DND-41 (cell line): ENCODE measurements around the gene AUTS2.

Source experiments
- ATAC-seq: fragments of 200-7000 bp; cut with Tn5 transposase; 3 replicates; pipeline ENCODE4 v1.9.1; 2021; ENCODE audit warnings: low read depth; ENCODE audit not compliant: insufficient read depth
- DNase-seq: peaks from one replicate; pipeline ENCODE4 v3.0.0-alpha.2; 2020
- H2AFZ ChIP-seq: 2 replicates; pipeline ENCODE4 v1.6.0; 2012; ENCODE audit warnings: low read depth, low read length
- H3K27ac ChIP-seq: 2 replicates; pipeline ENCODE4 v1.5.1; 2012; ENCODE audit warnings: low read length, inconsistent platforms
- H3K27me3 ChIP-seq: fragments of 200-600 bp; sonication (generic); 2 replicates; pipeline ENCODE4 v1.6.0; 2012; ENCODE audit warnings: low read length, mild to moderate bottlenecking, inconsistent platforms; ENCODE audit not compliant: insufficient read depth, poor library complexity
- H3K36me3 ChIP-seq: 2 replicates; pipeline ENCODE4 v1.5.1; 2012; ENCODE audit warnings: low read length, inconsistent platforms; ENCODE audit not compliant: insufficient read depth
- H3K4me1 ChIP-seq: 2 replicates; pipeline ENCODE4 v1.5.1; 2012; ENCODE audit warnings: mild to moderate bottlenecking, low read length; ENCODE audit not compliant: insufficient read depth
- H3K4me2 ChIP-seq: 2 replicates; pipeline ENCODE4 v1.6.0; 2012; ENCODE audit warnings: mild to moderate bottlenecking, moderate library complexity, low read length, inconsistent platforms; ENCODE audit not compliant: insufficient read depth
- H3K4me3 ChIP-seq, 2 experiments: fragments of 200-600 bp in 1 of 2; shearing (Covaris generic) in 1 of 2; 2 replicates each; pipeline ENCODE4 v1.5.1; 2012 to 2016; ENCODE audit warnings: inconsistent platforms in 2 of 2, low read length in 2 of 2, mild to moderate bottlenecking in 2 of 2, low read depth in 1 of 2, moderate library complexity in 1 of 2
- H3K79me2 ChIP-seq: 2 replicates; pipeline ENCODE4 v1.6.0; 2012; ENCODE audit warnings: low read length, inconsistent platforms; ENCODE audit not compliant: insufficient read depth
- H3K9ac ChIP-seq: 2 replicates; pipeline ENCODE4 v1.6.0; 2012; ENCODE audit warnings: low read depth, mild to moderate bottlenecking, inconsistent platforms, low read length, moderate library complexity
- H3K9me3 ChIP-seq: 2 replicates; pipeline ENCODE4 v1.5.1; 2012; ENCODE audit warnings: low read length, moderate library complexity, mild to moderate bottlenecking, inconsistent platforms; ENCODE audit not compliant: insufficient read depth, severe bottlenecking
- H4K20me1 ChIP-seq: 2 replicates; pipeline ENCODE4 v1.6.0; 2012; ENCODE audit warnings: low read length; ENCODE audit not compliant: insufficient read depth
- CTCF ChIP-seq: IDR thresholded peaks from 2 replicates; pipeline ENCODE4 v1.5.1; 2012; ENCODE audit warnings: borderline replicate concordance, low read length, moderate library complexity, mild to moderate bottlenecking; ENCODE audit not compliant: poor library complexity, severe bottlenecking; ENCODE audit errors: extremely low read depth
- EZH2 ChIP-seq: IDR thresholded peaks from 3 replicates; pipeline ENCODE4 v1.6.1; 2012; ENCODE audit warnings: borderline replicate concordance, low read depth, mild to moderate bottlenecking, moderate library complexity, low read length, inconsistent platforms; ENCODE audit not compliant: severe bottlenecking

AUTS2 gene

GRCh38 chr7:70830426-70830825, 1232.2 kb downstream of the AUTS2 start:
- H3K9ac ChIP-seq: no peak overlapping the region
- H4K20me1 ChIP-seq: no peaks in the 10 kb centered on the region
- H2AFZ ChIP-seq: no peak overlapping the region
- no peak overlapping the region for H3K27ac ChIP-seq
- peaks cover 14% of the 10 kb centered on the region for H3K4me1 ChIP-seq
- H3K27me3 ChIP-seq: peaks cover 7% of the 10 kb centered on the region
- no peak overlapping the region for H3K4me3 ChIP-seq
- TF ChIP-seq EZH2 (no peak), CTCF (no peak)
- peak overlapping the region; percentile 66; the same call in 1 of the 2 replicates for H3K4me2 ChIP-seq
- H3K79me2 ChIP-seq: no peaks in the 10 kb centered on the region
- H3K9me3 ChIP-seq: no peaks in the 10 kb centered on the region
- no peaks in the 10 kb centered on the region for H3K36me3 ChIP-seq
- DNase-seq (no peak), ATAC-seq (no peak)

- DNase-seq: no peak
- Histone ChIP-seq H3K36me3 (no peaks in the 10 kb centered on the region), H3K9me3 (no peaks in the 10 kb centered on the region), H2AFZ (no peak overlapping the region), H3K4me3 (no peak overlapping the region), H3K27ac (no peak overlapping the region), H3K4me1 (peaks cover 14% of the 10 kb centered on the region), H3K27me3 (peaks cover 7% of the 10 kb centered on the region), H4K20me1 (no peaks in the 10 kb centered on the region), H3K79me2 (no peaks in the 10 kb centered on the region), H3K4me2 (no peak overlapping the region), H3K9ac (no peak overlapping the region)
- ATAC-seq: no peak
- TF ChIP-seq CTCF: no peak
- no peak for TF ChIP-seq EZH2
Observed at GRCh38 chr7:70833726-70834125, 1235.5 kb downstream of the AUTS2 start.

DNA sequence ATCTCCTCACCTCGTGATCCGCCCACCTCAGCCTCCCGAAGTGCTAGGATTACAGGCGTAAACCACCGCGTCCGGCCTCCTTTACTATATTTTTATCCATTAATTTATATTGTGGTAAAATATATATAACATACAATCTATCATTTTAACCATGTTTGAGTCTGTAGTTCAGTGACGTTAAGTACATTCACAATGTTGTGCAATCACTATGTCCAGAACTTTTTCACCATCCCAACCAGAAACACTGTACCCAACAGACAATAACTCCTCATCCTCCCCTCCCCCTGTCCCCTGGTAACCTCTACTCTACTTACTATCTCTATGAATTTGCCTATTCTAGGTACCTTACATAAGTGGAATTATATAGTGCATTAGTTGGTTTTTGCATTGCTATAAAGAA, 1236.1 kb downstream of the AUTS2 start:
- Histone ChIP-seq H3K9me3 (no peaks in the 10 kb centered on the region), H3K4me2 (no peak overlapping the region), H3K9ac (no peak overlapping the region), H3K4me1 (peaks cover 8% of the 10 kb centered on the region), H3K79me2 (no peaks in the 10 kb centered on the region), H3K27me3 (peaks cover 5% of the 10 kb centered on the region), H2AFZ (no peak overlapping the region), H3K4me3 (no peak overlapping the region), H3K36me3 (no peaks in the 10 kb centered on the region), H3K27ac (no peak overlapping the region), H4K20me1 (no peaks in the 10 kb centered on the region)
- TF ChIP-seq CTCF (no peak), EZH2 (no peak)
- no peak for ATAC-seq
- DNase-seq: no peak

- no peak overlapping the region for H2AFZ ChIP-seq
- no peaks in the 10 kb centered on the region for H3K4me1 ChIP-seq
- no peaks in the 10 kb centered on the region for H3K36me3 ChIP-seq
- no peak for ATAC-seq
- no peaks in the 10 kb centered on the region for H3K9me3 ChIP-seq
- H3K27ac ChIP-seq: no peak overlapping the region
- no peaks in the 10 kb centered on the region for H3K27me3 ChIP-seq
- H3K4me3 ChIP-seq: no peak overlapping the region
- H4K20me1 ChIP-seq: no peaks in the 10 kb centered on the region
- no peak for DNase-seq
- no peak overlapping the region for H3K9ac ChIP-seq
- H3K79me2 ChIP-seq: no peaks in the 10 kb centered on the region
- TF ChIP-seq EZH2 (no peak), CTCF (no peak)
- no peak overlapping the region for H3K4me2 ChIP-seq
Observed at GRCh38 chr7:70835658-70836057, 1237.4 kb downstream of the AUTS2 start.
